Choroid plexus epithelial cell (primary cell): Measurements from ENCODE around the gene BRIX1.

Experiments used
- DNase-seq: peaks from one replicate; pipeline ENCODE4 v3.0.0-alpha.2; 2010; ENCODE audit warnings: low read depth
- H3K4me3 ChIP-seq: 2 replicates; pipeline ENCODE4 v1.5.1; 2011; ENCODE audit warnings: low read depth, mild to moderate bottlenecking, control low read depth, low read length, moderate library complexity
- TF ChIP-seq, protein P1 (sequence below): conservative IDR thresholded peaks from 2 replicates; pipeline ENCODE4 v1.5.1; 2011; ENCODE audit warnings: low read depth, mild to moderate bottlenecking, control low read depth, inconsistent platforms, low read length, moderate library complexity

Gene BRIX1

GRCh38 chr5:34923694-34924461, 8.4 kb downstream of the BRIX1 start:
- no peak overlapping the region for H3K4me3 ChIP-seq
- peak; percentile 91 for DNase-seq
- TF ChIP-seq, protein P1, sequence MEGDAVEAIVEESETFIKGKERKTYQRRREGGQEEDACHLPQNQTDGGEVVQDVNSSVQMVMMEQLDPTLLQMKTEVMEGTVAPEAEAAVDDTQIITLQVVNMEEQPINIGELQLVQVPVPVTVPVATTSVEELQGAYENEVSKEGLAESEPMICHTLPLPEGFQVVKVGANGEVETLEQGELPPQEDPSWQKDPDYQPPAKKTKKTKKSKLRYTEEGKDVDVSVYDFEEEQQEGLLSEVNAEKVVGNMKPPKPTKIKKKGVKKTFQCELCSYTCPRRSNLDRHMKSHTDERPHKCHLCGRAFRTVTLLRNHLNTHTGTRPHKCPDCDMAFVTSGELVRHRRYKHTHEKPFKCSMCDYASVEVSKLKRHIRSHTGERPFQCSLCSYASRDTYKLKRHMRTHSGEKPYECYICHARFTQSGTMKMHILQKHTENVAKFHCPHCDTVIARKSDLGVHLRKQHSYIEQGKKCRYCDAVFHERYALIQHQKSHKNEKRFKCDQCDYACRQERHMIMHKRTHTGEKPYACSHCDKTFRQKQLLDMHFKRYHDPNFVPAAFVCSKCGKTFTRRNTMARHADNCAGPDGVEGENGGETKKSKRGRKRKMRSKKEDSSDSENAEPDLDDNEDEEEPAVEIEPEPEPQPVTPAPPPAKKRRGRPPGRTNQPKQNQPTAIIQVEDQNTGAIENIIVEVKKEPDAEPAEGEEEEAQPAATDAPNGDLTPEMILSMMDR: no peak

DNA sequence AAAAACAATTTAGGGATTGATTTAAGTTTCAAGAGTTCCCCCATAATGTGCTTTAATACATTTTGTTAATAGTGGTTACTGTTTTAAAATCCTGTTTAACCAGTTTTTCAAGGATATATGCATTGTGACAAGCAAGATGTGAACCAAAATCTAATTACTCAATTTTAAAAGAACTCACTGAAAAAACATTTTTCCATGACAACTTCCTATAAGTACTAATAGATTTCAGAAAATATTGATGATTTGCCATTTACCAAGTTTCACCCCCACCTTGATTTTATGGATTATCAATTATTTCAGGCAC, 8.9 kb downstream of the BRIX1 start:
- no peak overlapping the region for H3K4me3 ChIP-seq
- DNase-seq: no peak
- TF ChIP-seq, protein P1: no peak

DNA sequence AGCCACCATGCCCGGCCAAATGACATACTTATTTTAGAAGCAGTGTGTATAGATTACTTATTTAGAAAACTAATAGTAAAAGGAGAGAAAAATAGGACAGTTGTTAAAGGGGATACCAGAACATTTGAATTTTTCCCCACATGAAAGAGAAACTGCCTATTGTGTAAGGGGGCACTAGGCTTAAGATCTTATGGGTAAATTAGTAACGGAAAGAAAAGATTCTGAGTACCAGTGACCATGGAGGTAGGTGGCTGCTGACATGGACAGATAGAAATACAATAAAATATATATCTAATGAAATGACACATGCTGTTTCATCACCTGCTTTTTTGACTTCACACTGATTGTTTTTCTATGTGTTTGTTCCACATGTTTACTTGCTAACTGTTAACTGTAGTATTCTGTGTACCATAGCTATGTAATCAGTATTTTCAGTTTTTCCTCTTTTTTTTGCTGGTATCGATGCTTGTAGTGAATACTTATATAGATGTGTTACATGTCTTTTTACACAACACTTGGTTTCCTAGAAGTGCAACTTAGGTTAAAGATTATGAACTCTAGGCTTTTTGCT, 10.9 kb downstream of the BRIX1 start:
- TF ChIP-seq, protein P1: no peak
- DNase-seq: no peak

DNA sequence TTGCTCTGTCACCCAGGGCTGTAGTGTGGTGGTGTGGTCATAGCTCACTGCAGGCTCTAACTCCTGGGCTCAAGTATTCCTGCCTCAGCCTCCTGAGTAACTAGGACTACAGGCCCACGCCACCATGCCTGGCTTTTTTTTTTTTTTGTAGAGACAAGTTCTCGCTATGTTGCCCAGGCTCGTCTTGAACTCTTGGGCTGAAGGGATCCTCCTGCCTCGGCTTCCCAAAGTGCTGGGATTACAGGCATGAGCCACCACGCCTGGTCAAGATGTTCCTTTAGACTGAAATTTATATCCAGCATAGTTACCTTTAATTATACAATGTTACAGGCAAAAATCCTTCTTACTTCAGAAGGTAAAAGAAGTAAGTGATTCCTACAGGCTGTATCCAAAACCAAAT, 12.3 kb downstream of the BRIX1 start:
- TF ChIP-seq, protein P1: no peak
- H3K4me3 ChIP-seq: no peak overlapping the region
- no peak for DNase-seq

More for the DNA sequence above, 10.9 kb downstream of the BRIX1 start:
- H3K4me3 ChIP-seq: no peak overlapping the region

- TF ChIP-seq, protein P1: no peak
- DNase-seq: no peak
- no peak overlapping the region for H3K4me3 ChIP-seq
These were observed 12.8 kb downstream of the BRIX1 start for GRCh38 chr5:34928267-34928666.

GRCh38 chr5:34929134-34929719, 13.7 kb downstream of the BRIX1 start, which contains the start of gene DNAJC21:
Gene DNAJC21, plus strand, starts transcription at chr5:34929559. Its CDS starts 261 bp downstream, at chr5:34929820.
- DNase-seq: peak; percentile 97
- TF ChIP-seq, protein P1: no peak
- H3K4me3 ChIP-seq: peak within 1 kb of the TSS; percentile 80
